Activated T-helper 1 cell treated with Interleukin-2 at 50 U/mL for 16 hours (primary cell): Measurements from ENCODE around the gene CEACAM16.
"Not testable (repeated sequence)": the region's sequence is repeated elsewhere in the genome, so short reads cannot be mapped to it uniquely, and the experiment has no call there.

Source experiments
- DNase-seq: peaks from one replicate; pipeline ENCODE4 v3.0.0-alpha.2; 2020; ENCODE audit warnings: low read depth

CEACAM16 gene

DNA sequence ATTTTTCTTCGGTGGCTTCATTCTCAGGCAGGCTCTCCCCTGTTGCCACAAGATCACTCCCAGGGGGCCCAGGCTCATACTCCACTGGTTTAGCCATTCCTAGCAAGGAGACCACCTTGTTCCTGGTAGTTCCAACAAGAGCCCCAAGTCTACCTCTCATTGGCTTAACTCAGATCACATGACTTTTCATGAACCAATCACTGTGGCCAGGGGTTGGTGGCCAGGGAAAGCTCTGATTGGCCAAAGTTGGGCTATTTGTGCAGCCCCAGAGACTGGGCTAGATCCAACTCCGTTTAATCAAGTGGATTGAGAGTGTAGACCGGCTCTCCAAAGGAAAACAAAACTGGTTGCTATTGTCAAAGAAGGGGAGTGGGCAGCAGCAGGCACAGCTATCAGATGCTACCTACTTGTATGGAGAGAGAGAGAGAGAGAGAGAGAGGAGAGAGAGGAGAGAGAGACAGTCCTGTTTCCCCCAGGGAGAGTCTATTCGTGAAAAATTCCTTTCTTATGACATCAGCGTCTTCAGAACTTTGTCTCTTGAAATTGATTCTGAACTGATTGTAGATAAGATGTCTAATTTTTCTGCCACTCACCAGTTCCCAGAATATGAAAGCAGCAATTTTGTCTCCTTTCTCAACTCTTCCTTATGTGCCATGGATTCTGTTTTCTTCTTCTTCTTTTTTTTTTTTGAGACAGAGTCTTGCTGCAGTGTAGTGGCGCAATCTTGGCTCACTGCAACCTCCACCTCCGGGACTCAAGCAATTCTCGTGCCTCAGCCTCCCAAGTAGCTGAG, 21.7 kb upstream of the CEACAM16 start:
- DNase-seq = no peak

DNA sequence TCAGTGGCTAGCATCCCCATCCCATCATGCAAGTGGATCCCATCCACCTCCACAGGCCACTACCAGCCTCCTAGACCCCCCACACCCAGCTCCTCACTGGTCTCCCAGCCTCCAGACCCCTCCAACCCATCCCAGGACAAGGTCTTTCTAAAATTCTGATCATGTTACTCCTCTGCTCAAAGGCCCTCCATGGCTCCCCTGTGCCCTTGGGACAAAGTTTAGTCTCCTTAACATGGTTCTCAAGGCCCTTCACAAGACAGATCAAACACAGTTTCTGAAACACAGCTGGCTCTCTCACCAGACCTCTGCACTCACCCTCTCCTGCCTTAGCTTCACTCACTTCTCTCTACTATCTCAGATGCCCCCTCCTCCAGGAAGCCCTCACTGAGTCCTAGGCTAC, 18.4 kb upstream of the CEACAM16 start:
- no peak for DNase-seq

DNA sequence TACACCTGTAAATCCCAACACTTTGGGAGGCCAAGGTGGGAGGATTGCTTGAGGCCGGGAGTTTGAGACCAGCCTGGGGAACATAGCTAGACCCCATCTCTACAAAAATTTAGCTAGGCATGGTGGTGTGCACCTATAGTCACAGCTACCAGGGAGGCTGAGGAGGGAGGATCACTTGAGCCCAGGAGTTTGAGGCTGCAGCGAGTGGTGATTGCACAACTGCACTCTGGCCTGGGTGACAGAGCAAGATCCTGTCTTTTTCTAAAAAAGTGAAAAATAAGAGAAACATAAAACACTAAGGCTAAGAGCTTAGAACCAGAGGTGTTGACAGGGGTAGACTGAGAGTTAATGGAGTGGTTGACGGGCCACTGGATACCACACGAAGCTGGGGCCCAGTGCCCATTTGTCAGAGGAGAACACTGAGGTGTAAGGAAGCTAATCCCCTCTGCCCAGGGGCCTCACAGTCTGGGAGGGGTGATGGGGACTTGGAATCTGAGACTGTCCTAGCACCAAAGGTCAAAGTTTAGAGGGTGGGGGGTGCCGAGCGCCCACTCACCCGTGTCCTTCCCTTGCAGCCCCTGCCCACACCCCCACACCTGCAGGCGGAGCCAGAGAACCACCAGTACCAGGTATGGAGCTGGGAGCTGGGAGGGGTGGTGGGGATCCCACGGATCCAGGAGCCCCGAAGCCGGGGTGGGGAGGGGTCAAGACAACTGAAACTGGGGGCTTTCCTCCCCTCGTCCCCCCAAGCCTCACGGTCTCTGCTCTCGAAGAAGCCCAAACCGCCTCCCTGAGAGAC, 16.8 kb upstream of the CEACAM16 start:
- no peak for DNase-seq

DNA sequence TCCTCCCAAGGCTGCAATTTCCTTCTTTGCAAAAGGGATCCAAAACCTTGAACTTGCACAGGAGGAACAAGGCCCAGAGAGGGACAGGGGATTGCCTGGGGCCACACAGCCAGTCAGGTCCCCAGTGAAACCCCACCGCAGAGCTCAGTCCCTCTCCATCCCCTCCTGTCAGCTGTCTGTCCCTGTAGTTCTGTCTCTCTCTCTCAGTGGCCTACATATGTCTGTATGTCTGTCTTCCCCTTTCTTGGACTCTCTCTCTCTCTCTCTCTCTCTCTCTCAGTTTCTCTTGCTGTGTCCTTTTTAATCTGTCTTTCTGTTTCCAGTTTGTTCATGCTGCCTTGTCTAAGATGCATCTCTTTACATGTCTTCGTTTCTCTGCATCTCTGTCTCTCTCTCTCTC, 16.1 kb upstream of the CEACAM16 start:
- DNase-seq = no peak

DNA sequence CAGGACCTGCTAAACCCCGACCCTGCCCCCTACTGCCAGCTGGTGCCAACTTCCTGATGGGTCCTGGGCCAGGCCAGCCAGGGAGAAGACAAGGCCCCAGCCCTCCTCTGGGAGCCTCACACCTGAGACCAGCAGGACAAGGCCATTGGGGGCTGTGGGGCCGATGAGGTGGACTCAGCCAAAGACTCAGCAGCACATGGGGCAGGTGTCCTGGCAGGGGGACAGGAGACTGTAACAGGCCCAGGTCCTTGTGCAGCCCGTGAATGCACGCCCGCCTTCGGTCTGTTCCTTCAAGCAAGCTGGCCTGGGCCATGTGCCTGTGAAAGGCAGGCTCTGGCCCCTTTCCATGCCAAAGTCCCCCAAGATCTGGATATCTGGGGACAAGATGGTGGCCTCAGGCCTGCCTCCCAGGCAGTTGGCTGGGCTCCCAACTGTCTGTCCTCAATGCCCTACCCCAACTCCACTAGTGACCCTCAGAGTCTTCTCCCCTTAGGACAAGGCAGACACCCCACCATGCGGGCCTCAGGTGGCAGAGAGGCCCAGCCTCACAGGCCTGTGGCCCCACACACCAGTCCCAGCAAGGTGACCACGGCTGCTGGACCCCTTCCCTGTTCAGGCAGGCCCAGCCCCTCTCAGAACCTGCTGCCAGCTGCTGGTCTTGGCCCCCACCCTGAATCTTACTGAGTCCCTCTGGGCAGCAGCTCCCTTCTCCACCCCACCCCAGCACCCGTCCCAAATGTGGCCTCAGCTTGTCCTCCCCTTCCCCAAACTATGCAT, 15.3 kb upstream of the CEACAM16 start:
- DNase-seq = no peak

DNA sequence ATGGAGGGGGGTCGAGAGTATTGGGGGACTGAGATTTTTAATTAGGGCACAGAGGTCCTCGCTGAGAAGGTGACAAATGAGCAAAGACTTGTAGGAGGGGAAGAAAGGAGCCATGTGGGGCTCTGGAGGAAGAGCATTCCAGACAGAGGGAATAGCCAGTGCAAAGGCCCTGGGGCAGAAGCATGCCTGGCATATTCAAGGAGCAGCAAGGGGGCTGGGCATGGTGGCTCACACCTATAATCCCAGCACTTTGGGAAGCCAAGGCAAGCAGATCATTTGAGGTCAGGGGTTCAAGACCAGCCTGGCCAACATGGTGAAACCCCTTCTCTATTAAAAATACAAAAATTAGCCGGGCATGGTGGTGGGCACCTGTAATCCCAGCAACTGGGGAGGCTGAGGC, 14.6 kb upstream of the CEACAM16 start:
- DNase-seq = not testable (repeated sequence)

DNA sequence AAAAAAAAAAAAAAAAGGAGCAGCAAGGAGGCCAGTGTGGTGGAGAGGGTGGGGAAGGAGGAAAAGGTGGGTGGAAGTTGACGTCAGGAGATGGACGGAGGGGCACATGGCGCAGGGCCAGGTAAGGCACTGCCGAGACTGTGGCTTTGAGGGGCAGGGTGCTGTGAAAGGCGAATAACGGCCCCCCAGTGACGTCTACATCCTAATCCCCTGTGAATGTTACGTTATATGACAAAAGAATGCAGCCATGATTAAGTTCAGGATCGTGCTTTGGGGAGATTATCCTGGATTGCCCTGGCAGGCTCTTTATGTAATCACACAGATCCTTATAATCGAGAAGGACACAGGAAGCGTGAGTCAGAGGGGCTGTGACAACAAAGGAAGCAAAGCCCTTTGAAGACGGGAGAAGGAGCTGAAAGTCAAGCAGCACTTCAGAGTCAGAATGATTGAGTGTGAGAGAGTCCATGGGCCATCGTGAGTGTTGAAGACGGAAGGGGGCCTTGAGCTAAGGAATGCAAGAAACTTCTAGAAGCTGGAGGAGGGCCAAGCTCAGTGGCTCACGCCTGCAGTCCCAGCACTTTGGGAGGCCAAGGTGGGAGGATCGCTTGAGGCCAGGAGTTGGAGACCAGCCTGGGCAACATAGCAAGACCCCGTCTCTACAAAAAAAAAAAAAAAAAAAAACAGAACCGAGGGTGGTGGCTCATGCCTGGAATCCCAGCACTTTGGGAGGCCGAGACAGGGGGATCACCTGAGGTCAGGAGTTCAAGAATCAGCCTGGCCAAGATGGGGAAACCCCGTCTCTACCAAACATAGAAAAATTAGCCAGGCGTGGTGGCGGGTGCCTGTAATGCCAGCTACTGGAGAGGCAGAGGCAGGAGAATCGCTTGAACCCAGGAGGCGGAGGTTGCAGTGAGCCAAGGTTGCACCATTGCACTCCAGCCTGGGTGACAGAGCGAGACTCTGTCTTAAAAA, 13.8 kb upstream of the CEACAM16 start:
- DNase-seq = no peak

DNA sequence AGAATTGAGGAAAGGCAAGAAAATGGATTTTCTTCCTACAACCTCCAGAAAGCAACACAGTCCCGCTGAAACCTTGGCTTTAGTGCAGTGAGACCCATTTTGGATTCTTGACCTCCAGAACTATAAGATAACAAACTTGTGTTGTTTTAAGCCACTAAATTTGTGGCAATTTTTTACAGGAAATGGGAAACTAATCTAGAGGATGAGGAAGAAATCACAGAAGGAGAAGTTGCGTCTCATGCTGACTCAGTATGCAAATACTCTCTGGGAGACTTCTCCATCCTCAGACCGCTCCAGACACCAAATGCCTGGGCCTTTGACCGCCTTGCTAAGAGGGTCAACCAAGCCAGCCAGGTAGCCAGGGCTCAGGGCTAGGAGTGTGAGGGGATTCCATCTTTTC, 13.1 kb upstream of the CEACAM16 start:
- DNase-seq = no peak

DNA sequence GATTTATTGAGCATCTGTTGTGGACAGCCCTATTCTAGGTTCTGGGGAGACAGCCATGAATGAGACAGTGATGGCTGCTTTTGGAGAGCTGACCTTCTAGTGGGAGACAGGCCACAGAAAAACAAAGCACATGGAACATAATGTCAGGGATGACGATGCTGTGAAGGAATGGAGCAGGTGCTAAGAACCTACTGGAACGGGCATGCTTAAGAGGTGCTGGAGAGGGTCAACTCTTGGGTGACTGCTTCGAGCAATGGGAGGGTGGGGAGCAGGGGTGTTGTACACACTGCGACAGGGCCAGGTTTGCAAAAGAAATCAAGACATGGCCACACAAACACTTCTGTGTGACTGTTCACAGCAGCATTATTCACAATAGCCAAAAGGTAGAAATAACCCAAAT, 12.1 kb upstream of the CEACAM16 start:
- DNase-seq = no peak

DNA sequence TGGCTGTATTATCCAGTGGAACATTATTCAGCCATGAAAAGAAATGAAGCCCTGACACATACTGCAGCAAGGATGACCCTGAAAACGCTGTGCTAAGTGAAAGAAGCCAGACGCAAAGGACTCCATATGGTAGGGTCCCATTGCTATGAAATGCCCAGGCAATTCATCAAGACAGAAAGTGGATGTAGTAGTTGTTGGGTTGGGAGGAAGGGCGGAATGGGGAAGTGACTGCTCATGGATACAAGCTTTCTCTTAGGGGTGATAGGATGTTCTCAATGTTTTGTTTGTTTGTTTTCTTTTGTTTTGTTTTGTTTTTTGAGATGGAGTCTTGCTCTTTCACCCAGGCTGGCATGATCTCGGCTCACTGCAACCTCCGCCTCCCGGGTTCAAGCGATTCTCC, 11.1 kb upstream of the CEACAM16 start:
- no peak for DNase-seq

DNA sequence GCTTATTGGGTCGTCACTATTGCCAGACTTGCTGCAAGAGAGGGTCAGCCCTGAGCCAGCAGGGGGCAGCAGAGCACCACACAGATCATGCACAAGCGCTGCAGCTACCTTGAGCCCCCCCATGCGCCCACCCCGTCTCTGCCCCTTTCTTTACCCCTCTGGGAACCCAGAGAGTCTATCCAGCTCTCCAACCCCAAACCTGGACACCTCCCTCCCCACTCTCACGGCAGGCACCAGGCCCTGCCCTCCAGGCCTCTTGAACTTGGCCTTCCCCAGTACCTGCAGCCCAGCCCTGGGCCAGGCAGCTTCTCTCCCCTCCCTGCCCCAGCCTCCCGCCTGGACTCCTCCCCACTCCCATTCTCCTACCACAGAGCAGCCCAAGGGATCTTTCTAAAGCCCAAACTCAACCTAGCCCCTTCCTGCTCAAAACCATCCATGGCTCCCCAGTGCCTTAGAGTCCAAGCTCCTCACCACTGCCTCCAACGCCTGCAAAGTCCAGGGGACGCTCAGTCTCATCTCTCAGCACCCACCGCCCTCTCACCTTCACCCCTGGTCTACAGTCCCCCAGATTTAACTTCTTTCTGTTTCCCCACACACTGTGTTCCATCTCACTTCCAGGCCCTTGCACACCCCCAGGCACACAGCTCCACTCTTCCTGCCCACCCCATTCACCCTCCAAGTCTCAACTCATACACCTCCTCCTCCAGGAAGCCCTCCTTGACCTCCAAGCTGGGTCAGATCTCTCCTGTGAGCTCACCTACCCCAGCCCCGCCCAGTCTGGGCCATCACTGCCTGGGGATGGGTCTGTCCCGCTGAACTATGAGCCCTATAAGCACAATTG, 9.4 kb upstream of the CEACAM16 start:
- peak; percentile 58 for DNase-seq

DNA sequence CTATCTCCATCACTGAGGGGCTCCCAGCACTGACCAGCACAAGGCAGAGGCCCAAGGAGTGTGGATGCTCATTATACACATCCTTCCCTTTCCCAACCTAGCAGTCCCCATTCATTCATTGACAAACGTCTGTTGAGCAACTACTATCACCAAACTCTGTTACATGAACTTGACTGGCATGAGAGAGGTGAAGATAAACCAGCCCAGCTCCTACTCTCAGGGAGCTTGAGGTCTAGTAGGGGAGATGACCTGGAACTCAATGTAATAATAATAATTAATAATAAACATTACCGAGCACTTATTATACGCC, 8.9 kb upstream of the CEACAM16 start:
- no peak for DNase-seq

DNA sequence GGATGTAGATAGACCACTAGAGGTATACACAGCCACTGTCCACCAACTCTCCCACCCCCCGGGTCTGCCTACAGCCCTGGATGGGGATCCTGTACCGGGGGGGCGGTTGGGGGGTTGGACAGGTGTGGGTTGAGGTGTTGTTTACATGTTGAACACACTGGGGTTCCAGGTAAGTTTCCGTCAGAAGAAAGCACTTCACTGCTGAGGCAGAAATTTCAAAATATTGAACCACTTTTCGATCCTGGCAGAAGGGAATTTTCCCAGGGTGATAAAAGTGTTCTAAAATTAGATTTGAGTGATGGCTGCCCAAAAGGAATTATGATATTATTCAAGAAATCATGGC, 6.6 kb upstream of the CEACAM16 start:
- DNase-seq = no peak

DNA sequence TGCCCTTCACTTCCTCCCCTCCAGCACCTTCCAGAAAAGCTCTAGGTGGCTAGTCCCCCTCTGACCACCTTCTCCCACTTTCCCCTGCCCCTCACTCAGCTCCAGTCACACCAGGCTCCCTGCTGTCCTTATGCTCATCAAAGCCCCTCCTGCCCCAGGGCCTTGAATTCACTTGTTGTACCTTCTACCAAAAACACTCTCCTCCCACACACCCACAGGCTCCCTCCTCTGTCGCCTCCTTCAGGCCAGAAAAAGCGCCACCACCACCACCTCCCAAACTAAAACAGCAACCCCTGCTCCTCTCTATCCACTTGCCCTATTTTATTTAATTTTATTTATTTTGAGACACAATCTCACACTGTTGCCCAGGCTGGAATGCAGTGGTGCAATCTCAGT, 4.8 kb upstream of the CEACAM16 start:
- DNase-seq = no peak

DNA sequence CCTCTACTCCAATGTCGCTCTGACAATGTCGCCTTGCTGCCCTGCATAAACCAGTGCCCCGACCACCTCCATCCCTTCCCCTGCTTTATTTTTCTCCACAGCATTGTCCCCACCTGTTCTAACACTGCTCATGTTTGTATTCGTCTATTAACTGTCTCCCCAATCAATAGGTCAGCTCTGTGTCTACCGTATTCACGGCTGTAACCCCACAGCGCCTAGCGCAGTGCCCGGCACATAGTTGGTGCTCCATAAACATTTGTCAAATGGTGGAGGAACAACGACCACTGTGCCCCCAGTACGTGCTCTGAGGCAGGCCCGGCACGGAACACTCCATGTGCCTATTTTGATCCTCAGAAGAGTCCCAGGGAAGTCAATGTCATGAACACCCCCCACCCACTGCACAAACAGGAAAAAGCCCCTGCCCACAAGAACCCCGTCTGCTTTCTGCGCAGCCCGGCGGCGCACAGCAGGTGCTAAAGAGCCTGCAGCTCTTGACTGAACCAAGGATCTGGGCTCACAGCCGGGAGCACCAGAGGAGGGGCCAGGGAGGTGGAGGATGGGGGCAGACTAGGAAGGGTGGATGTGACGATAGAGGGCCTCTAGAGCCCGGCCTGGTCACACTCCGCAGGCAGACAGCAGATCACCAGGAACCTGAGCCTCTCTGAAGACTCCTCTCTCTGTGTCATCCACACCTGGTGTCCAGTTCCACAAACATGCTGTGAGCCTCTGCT, 1.8 kb upstream of the CEACAM16 start:
- DNase-seq = no peak

DNA sequence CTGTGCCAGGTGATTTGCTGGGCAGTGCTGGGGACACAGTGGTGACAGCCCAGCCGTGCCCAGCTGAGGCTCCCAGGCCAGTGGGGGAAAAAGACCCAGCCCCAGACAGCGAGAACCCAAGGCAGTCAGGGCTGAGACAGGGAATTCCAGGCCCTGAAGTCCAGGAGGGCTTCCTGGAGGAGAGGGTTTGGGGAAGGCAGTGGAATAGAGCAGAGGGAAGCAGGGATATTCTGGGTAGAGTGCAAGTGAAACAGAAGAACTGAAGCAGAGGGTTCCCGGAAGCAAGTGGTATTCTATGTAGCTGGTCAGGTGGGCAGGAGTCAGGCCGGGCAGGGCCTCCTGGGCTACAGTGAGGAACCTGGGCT, 1.3 kb upstream of the CEACAM16 start:
- DNase-seq = no peak

DNA sequence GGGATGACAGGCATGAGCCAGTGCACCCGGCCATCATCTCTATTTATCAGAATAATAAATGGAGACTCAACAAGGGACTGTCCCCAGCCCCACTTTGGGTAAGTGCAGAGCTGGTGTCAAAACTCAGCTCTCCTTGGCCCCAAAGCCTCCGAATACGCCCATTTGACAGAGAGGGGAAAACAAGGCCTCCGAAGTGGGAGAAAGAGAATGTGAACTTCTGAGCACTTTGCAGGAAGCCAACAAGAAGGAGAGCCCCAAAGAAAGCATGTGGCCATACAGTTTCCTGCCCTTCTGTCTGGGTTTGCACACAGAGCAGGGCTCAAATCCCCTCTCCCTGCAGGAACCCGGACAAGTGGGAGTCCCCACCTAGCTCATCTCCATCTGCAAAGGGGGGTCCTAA, 1.6 kb downstream of the CEACAM16 start:
- DNase-seq = no peak

DNA sequence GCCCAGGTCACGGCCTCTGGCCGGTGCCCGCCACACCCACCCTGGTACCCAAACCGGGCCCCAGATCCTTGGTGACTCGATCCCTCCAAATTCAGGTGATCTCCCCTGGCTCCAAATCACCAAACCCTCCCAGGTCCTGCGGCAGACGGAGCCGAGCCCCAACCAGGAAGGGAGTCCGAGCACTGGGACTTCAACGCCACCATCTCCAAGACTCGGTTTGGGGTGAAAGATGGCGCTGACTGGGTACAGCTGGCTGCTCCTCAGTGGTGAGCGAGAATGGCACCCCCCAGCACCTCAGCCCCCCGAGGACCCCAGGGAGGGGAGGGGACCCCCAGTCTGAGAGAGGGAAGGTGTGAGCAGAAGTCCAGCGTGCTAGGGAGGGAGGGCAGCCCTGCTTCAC, 2.3 kb downstream of the CEACAM16 start:
- DNase-seq = no peak

DNA sequence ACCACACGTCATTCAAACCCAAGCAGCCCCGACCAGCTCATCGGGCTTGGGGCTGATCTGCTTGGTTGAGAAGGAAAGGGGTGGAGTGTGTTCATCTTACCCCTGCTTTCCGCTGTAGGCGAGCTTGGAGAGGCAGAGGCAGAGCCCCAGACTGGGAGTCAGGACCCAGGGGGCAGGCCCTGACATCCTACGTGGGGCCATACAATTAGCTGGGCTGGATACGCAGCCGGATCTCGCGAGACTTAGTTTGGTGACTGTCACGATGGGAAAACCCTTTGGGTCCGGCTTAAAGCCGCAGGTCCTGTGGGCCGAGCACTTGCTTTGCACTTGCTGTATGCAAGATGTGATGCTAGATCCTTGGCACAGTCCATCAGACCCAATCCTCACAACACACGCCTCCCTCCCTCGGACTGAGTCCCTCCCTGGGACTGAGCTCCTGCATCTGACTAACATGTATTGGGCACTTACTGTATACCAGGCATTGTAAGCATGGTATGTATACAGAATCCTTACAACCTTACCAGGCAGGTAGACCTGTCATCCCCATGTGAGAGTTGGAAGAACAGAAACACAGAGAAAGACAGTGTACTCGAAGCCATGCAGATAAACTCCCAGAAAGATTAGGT, 3.7 kb downstream of the CEACAM16 start:
- no peak for DNase-seq
